Measurements from ENCODE around the gene ULK1.

Gene ULK1

GRCh38 chr12:131921866-131922769 is 27.7 kb downstream of the ULK1 start:
- no peak for FAIRE-seq

GRCh38 chr12:131922772-131923171 is 28.4 kb downstream of the ULK1 start:
- FAIRE-seq = no peak

GRCh38 chr12:131923260-131923659 is 28.8 kb downstream of the ULK1 start:
- FAIRE-seq = no peak

- no peak for FAIRE-seq
Measured at GRCh38 chr12:131927110-131928079, 33.0 kb downstream of the ULK1 start.

- FAIRE-seq = no peak
Measured at GRCh38 chr12:131928080-131928710, 33.8 kb downstream of the ULK1 start.

GRCh38 chr12:131928711-131929580 is 34.5 kb downstream of the ULK1 start, which contains the start of gene PUS1:
PUS1 (plus strand) TSS chr12:131929276; CDS start chr12:131929723, 447 bp downstream.
- no peak for FAIRE-seq

- no peak for FAIRE-seq
Measured at GRCh38 chr12:131929581-131930456, 35.4 kb downstream of the ULK1 start.

GRCh38 chr12:131930510-131930909 is 36.1 kb downstream of the ULK1 start:
- FAIRE-seq = no peak

GRCh38 chr12:131933387-131933786 is 39.0 kb downstream of the ULK1 start:
- no peak for FAIRE-seq

GRCh38 chr12:131934535-131934934 is 40.1 kb downstream of the ULK1 start:
- FAIRE-seq = no peak

GRCh38 chr12:131938082-131938481 is 43.7 kb downstream of the ULK1 start:
- FAIRE-seq = no peak

GRCh38 chr12:131939007-131939406 is 44.6 kb downstream of the ULK1 start:
- no peak for FAIRE-seq

GRCh38 chr12:131940141-131940547 is 45.7 kb downstream of the ULK1 start:
- no peak for FAIRE-seq

GRCh38 chr12:131941116-131941986 is 46.9 kb downstream of the ULK1 start:
- no peak for FAIRE-seq

- no peak for FAIRE-seq
Measured at GRCh38 chr12:131941987-131942341, 47.5 kb downstream of the ULK1 start.

- FAIRE-seq = no peak
Measured at GRCh38 chr12:131942671-131943070, 48.2 kb downstream of the ULK1 start.

- no peak for FAIRE-seq
Measured at GRCh38 chr12:131943389-131943788, 49.0 kb downstream of the ULK1 start.

- FAIRE-seq = no peak
Measured at GRCh38 chr12:131943876-131944275, 49.5 kb downstream of the ULK1 start.

- no peak for FAIRE-seq
Measured at GRCh38 chr12:131944601-131945251, 50.3 kb downstream of the ULK1 start.
